LNCaP clone FGC (cell line): Measurements from ENCODE around the gene DENND6B.

Experiments
- DNase-seq: peaks from one replicate; pipeline ENCODE4 v3.0.0-alpha.2; 2011; ENCODE audit warnings: low read depth
- H3K4me3 ChIP-seq: 2 replicates; pipeline ENCODE4 v1.5.1; 2011; ENCODE audit warnings: mild to moderate bottlenecking, low read depth, low read length, control low read depth
- TF ChIP-seq, protein P1 (sequence below): IDR thresholded peaks from 2 replicates; pipeline ENCODE4 v1.5.1; 2012; ENCODE audit warnings: mild to moderate bottlenecking; ENCODE audit not compliant: control insufficient read depth, insufficient read depth; ENCODE audit errors: extremely low read depth

DENND6B gene

DNA sequence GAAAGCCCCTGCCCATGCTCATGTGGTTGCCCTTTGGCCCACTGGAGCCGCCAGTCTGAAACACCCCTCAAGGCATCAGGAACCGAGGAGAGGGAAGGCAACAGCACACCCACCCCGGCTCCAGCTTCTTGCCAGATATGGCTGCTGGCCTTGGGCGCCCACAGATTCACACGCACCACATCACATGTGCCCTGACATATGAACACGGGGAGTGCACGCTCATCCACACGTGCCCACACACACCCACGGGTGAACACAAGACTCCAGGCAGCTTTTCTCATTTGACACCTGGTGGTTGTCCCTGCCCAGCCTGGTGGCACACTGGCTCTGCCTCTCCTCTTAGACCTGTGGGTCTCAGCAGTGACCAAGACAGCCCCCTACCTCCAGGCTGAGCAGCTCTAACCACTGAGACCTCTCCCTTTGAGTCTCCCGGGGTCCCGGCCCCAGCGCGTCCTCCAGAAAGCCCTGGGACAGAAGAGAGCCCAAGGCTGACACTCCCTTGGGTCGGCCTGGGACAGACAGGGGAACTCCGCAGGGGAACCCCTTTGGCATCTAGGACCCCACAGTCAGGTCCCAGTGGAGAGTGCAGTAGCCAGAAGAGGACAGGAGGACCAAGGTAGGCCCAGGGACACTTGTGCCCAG, 62.6 kb downstream of the DENND6B start:
- H3K4me3 ChIP-seq: no peak overlapping the region
- TF ChIP-seq, protein P1, sequence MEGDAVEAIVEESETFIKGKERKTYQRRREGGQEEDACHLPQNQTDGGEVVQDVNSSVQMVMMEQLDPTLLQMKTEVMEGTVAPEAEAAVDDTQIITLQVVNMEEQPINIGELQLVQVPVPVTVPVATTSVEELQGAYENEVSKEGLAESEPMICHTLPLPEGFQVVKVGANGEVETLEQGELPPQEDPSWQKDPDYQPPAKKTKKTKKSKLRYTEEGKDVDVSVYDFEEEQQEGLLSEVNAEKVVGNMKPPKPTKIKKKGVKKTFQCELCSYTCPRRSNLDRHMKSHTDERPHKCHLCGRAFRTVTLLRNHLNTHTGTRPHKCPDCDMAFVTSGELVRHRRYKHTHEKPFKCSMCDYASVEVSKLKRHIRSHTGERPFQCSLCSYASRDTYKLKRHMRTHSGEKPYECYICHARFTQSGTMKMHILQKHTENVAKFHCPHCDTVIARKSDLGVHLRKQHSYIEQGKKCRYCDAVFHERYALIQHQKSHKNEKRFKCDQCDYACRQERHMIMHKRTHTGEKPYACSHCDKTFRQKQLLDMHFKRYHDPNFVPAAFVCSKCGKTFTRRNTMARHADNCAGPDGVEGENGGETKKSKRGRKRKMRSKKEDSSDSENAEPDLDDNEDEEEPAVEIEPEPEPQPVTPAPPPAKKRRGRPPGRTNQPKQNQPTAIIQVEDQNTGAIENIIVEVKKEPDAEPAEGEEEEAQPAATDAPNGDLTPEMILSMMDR: no peak
- DNase-seq: no peak

DNA sequence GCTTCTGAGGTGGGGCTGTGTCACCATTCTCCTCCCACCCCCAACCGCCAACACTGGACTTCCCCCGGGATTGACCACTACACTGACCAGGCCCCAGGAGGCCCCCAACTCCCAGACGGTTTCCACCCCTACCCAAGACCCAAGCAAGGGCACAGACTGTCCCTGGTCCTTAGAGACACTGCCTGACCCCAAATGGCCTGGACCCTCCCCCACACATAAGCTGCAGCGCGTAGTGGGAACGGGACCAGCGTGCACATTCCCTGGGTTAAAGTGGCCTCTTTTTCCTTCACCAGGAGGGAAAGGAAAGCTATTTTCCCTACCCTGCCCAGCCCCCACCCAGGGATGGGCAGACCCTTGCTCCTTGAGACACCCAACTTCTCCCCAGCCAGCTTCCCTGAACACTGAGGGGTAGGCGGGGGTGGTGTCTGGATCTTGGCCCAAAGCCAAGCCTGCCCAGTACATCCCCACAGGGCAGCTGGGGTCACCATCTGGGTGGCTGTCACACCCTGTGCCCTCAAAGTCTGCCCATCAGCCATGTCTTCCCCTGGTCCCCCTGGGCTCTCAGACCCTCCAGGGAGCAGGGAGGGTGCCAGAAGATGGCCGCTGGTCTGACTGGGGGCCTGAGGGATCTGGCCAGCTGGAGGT, 63.7 kb downstream of the DENND6B start:
- DNase-seq: no peak
- no peak overlapping the region for H3K4me3 ChIP-seq
- TF ChIP-seq, protein P1: no peak

DNA sequence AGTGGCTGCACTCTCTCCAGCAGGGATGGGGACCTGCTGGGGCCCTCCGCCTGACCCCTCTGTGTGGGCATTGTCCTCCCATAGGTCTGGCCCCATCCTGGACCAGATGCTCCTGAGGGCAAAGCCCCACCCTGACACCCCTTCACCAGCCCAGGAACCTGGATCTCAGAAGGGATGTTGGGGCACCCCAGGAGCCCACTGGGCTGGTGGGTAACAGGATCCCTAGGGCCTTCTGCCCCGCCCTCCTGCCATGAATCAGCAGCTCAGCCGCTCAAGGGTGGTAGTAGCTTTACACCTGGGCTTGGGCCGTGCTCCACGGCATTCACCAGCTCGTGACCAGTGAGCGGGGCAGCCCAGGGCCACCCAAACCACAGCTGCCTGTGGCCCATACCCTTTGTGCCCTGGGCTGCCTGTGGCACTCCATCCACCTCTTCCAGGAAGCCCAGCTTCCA, 64.3 kb downstream of the DENND6B start:
- no peak overlapping the region for H3K4me3 ChIP-seq
- TF ChIP-seq, protein P1: no peak
- DNase-seq: no peak

DNA sequence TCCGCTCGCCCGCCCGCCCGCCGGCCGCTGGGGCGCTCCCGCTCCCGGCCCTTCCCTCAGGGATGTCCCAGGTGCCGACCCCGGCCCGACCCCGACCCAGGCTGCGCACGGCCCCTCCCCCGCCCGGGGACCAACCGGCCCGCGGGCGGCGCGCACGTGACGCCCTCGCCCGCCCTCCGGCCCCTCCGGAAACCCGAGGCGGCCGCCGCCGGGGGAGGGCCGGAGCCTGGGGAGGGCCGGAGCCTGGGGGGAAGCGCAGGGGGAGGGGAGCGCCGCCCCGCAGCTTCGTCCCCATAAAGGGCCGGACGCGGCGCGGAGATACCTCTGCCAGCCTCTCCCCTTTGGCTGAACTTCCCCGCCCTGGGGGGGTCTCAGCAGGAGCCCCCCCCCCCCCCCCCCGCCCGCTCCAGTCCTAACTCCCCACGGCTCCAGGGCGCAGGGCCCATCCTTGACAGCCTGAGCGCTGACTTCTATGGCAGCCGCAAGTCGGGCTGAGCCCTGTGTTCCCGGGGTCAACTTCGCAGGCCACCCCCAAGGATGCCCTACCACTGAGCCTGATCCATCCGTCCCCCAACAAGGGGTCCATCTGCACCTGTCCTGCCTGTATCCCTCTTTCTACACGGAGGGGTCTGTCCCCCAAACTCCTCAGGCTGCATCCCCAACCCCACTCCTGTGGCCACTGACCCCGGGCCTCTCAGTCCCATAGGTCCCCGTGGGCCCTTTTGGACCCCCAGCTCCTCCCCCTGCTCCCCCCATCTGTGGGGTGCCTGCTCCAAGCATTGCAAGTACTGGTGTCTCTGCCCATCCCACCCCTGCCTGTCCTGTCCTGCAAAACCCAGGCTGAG, 65.0 kb downstream of the DENND6B start, which contains the start of gene MAPK12:
Gene MAPK12, minus strand, starts transcription at position 69 of the 845 bp plus-strand sequence. CDS start 174 bp downstream, outside the sequence.
- TF ChIP-seq, protein P1: no peak
- DNase-seq: no peak

DNA sequence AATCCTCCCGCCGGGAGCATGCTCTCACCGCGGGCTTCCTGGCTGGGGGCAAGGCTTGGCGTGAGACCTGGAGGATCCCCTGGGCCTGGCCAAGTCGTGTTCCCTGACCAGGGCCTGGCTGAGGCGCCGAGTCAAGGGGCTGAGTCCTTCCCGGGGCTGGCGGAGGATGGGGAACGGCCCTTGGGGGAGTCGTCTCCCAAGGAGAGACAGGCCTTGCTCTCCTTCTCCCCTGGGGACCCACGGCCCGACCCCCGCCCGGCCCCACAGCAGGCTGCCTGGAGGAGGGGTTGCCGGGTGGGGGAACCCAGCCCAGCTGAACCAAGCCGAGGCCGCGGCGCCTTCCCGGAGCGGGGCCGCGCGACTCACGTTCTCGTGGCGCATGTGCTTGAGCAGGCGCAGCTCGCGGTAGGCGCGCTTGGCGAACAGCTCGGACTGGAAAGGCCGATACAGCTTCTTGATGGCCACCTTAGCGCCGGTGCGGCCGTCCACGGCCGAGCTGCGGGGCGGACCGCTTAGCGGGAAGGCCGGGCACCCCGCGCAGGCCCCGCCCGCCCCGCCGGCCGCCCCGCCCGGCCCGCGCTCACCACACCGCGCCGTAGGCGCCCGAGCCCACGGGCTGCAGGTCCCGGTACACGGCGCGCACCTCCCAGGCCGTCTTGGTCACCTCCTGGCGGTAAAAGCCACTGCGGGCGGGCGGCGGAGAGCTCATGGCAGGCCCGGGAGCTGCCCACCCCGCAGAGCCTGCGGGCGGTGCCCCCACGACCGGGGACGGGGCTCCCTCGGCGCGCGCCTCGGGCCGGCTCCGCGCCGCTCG, 65.8 kb downstream of the DENND6B start:
- DNase-seq: no peak
- H3K4me3 ChIP-seq: peak overlapping the region; percentile 71

More for the DNA sequence above, 65.0 kb downstream of the DENND6B start, which contains the start of gene MAPK12:
- peak within 1 kb of the TSS; percentile 71 for H3K4me3 ChIP-seq

More for the DNA sequence above, 65.8 kb downstream of the DENND6B start:
- TF ChIP-seq, protein P1: no peak
